NT2/D1 (cell line): ENCODE data around the gene CCR2.

ENCODE experiments used
- DNase-seq: peaks from one replicate; pipeline ENCODE4 v3.0.0-alpha.2; 2011; ENCODE audit warnings: low read depth, low spot score
- H3K27me3 ChIP-seq: 2 replicates; pipeline ENCODE4 v1.6.0; 2011; ENCODE audit warnings: mild to moderate bottlenecking; ENCODE audit not compliant: insufficient read length, insufficient read depth
- H3K36me3 ChIP-seq: 2 replicates; pipeline ENCODE4 v1.6.1; 2011; ENCODE audit warnings: mild to moderate bottlenecking, low read length, mixed read lengths; ENCODE audit not compliant: insufficient read depth, insufficient read length
- H3K4me1 ChIP-seq: 2 replicates; pipeline ENCODE4 v1.5.1; 2011; ENCODE audit not compliant: insufficient read depth, insufficient read length
- H3K4me3 ChIP-seq: 2 replicates; pipeline ENCODE4 v1.5.1; 2011; ENCODE audit warnings: low read depth; ENCODE audit not compliant: insufficient read length
- H3K9ac ChIP-seq: 2 replicates; pipeline ENCODE4 v1.6.0; 2011; ENCODE audit warnings: low read depth; ENCODE audit not compliant: insufficient read length
- H3K9me3 ChIP-seq: 2 replicates; pipeline ENCODE4 v1.5.1; 2011; ENCODE audit warnings: mild to moderate bottlenecking, low read length; ENCODE audit not compliant: insufficient read depth
- SUZ12 ChIP-seq: IDR thresholded peaks from 2 replicates; pipeline ENCODE4 v1.6.1; 2011; ENCODE audit not compliant: insufficient read length, insufficient read depth; ENCODE audit errors: extremely low read depth
- YY1 ChIP-seq: IDR thresholded peaks from 2 replicates; pipeline ENCODE4 v1.6.1; 2011; ENCODE audit not compliant: insufficient read length, insufficient read depth
- ZNF274 ChIP-seq: IDR thresholded peaks from 2 replicates; pipeline ENCODE4 v1.6.1; 2011; ENCODE audit warnings: mild to moderate bottlenecking, low read depth, low read length

The CCR2 gene

DNA sequence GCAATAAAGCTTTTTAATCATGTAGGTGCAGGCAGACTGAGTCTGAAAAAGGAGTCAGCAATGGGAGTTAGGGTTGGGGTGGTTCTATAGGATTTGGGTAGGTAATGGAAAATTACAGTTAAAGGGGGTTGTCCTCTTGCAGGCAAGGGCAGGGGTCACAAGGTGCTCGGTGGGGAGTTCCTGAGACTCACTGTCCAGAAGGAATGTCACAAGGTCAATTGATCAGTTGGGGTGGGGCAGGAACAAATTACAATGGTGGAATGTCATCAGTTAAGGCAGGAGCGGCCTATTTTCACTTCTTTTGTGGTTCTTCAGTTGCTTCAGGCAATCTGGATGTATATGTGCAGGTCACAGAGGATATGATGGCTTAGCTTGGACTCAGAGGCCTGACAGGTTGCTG is 39.1 kb downstream of the CCR2 start:
- no peak overlapping the region for H3K4me3 ChIP-seq
- DNase-seq = no peak
- H3K9ac ChIP-seq = no peak overlapping the region
- TF ChIP-seq ZNF274 = no peak
- TF ChIP-seq SUZ12 = no peak
- TF ChIP-seq YY1 = no peak
- H3K4me1 ChIP-seq = peaks cover 2% of the 10 kb centered on the region
- H3K27me3 ChIP-seq = no peaks in the 10 kb centered on the region
- no peaks in the 10 kb centered on the region for H3K36me3 ChIP-seq
- H3K9me3 ChIP-seq = peaks cover 14% of the 10 kb centered on the region; the same call in 1 of the 2 replicates

DNA sequence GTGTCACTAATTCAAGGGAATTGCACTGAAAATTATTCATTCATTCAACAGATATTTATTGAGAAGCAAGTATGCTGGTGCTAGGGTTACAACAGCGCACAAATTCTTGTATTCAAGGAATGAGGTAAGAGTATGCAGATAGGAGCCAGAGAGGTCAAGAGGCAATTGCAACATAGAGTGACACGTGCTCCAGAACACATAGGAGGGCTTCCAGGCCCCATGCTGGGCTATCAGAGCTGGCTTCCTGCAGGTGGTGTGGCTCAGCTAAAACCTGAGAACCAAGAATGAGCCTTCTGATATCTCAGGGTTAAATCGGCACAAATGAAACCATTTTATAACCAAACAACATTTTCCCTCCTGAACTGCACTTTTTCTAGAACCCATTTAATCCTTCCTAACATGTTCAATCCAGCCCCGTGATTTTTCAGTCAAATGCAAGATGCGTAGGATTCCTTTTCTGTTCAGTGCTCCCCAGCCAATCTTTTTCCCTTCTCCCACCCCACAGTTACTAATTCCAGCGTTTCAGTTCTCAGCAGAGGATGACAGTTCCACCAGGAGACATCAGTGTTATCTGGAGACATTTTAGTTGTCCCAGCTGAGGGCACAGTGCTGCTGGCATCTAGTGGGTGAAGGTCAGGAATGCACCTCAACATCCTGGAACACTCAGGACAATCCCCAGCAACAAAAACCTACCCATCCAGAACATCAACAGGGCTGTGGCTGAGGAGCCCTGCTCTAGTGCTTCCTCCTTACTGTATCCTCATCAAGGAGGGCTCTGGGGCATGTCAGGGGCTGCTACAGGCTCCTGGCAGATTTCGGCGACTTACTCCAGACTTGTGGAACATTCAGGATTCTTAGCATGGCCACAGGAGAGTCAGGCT is 39.9 kb downstream of the CCR2 start:
- Histone ChIP-seq H3K4me3 (no peak overlapping the region), H3K36me3 (no peaks in the 10 kb centered on the region), H3K4me1 (peaks cover 2% of the 10 kb centered on the region), H3K9me3 (peaks cover 13% of the 10 kb centered on the region; the same call in 1 of the 2 replicates), H3K9ac (no peak overlapping the region), H3K27me3 (no peaks in the 10 kb centered on the region)
- DNase-seq = peak; percentile 51
- TF ChIP-seq YY1 = no peak
- TF ChIP-seq ZNF274 = no peak

DNA sequence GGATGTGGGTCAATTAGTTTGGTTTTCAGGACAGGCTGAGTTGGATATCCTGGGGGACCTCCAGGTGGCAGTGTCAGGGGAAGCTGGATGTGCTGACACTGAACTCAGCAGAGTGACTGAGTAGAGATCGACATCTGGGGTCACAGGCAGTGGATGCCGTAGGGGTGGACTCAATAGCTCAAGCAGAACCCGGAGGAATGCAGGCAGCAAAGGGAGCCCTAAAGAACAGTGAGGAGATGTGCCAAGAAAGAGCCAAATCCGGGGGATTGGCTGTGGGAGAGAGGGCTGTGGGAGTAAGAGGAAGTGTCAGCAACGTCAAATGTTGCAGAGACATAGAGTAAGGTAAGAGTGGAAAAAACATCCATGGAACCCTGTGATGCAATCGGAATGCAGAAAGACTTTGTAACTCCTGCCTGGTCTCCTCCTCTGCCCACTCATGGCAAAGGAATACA is 41.3 kb downstream of the CCR2 start:
- no peak overlapping the region for H3K4me3 ChIP-seq
- H3K36me3 ChIP-seq = no peaks in the 10 kb centered on the region
- H3K27me3 ChIP-seq = no peaks in the 10 kb centered on the region
- TF ChIP-seq ZNF274 = no peak
- no peak for TF ChIP-seq YY1
- TF ChIP-seq SUZ12 = no peak
- no peak overlapping the region for H3K9ac ChIP-seq
- H3K4me1 ChIP-seq = peaks cover 2% of the 10 kb centered on the region
- DNase-seq = no peak
- 0 out of 2 replicates have a peak, but pooled peaks cover 6% of the 10 kb centered on the region for H3K9me3 ChIP-seq

DNA sequence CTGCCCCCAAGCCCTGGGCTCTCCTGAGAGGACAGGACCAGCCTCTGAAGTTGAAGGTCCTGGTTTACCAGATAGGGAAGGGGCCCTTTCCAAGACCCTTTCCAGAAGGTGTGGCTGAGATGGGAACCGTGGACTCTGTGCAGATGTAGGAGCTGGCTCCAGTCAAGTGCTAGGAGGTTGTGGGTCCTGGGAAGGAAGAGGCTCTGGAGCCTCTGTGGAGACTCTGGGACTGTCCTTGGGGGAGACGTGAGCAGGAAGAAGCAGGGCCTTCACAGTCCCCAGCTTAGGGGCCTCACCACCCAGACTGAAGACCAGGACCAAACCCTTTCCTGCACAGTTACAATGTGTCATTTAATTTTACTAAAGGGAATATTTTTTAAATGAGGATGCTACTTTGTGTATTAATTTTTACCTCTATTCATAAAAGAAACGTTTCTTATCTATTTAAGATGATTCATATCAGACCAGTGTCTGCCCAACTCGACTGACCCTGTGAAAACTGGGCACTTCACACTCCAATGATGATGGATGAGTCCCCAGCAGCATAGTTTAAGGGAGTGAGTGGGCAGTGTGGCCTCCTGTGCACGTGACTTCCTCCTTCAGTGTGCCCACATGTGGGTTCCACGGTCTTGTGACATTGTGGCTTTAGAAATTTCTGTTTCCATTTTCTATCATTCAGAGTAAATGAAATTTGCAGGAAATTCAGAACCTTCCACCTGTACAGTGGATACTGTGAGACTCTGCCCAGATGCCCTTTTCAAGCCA is 42.0 kb downstream of the CCR2 start:
- H3K27me3 ChIP-seq = no peaks in the 10 kb centered on the region
- no peak overlapping the region for H3K4me3 ChIP-seq
- no peak for TF ChIP-seq YY1
- TF ChIP-seq ZNF274 = no peak
- TF ChIP-seq SUZ12 = no peak
- H3K36me3 ChIP-seq = no peaks in the 10 kb centered on the region
- 0 out of 2 replicates have a peak, but pooled peaks cover 6% of the 10 kb centered on the region for H3K9me3 ChIP-seq
- no peak overlapping the region for H3K9ac ChIP-seq
- peaks cover 2% of the 10 kb centered on the region for H3K4me1 ChIP-seq
- no peak for DNase-seq

DNA sequence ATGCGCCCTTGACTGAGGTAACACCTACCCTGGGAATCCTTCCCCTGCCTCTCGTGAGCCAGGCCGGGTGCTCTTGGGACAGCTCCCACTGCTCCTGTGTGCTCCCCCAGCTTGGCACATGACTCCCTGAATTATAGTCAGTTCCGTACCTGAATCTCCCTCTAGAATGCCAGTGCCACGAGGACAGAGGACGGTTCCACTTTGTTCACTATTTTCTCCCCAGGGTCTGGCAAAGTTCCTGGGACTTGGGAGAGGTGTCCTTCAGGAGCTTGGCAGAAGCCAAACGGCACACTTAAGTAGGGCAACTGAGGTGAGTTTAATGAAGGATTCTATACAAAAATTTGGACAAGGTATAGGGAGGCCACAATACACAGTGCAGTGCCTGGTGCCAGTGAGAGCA is 43.2 kb downstream of the CCR2 start:
- H3K36me3 ChIP-seq = no peaks in the 10 kb centered on the region
- no peak overlapping the region for H3K9ac ChIP-seq
- no peak for TF ChIP-seq YY1
- TF ChIP-seq ZNF274 = no peak
- H3K4me3 ChIP-seq = no peak overlapping the region
- H3K4me1 ChIP-seq = peaks cover 2% of the 10 kb centered on the region
- no peaks in the 10 kb centered on the region for H3K27me3 ChIP-seq
- 0 out of 2 replicates have a peak, but pooled peaks cover 6% of the 10 kb centered on the region for H3K9me3 ChIP-seq
- DNase-seq = no peak

DNA sequence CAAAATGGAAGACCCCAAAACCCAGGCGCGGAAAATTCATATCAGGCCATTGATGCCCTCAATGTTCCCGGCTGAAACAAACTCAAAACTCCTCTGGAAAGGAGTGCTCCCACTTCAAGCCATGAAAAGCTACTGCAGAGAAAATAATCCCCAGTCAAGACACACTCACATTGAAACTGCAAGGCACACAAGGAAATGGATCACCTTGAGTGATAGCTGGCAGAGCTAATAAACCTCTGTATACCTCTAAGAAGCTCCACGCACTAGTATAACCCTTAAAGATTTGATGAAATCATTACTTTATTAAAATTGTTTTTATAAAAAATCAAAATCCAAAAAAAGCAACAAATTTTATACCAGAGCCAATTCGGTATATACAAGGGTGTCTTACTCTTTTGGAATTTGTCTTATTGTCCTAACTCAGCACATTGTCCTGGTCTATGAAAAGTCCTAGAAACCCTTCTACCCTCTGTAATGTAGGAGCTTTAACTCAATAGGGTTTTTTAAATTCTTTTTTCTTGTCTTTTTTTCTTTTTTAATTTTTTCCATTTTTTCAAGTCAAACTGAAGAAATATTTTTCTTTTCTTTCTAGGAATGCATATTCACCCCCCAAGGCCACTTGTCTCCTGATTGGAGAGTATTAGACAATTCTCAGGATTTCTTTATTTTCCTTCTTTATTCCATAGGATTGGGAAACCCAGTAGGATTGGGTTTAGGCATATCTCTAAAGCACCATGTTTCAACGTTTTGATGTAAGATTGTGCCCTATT is 44.5 kb downstream of the CCR2 start:
- no peak for DNase-seq
- TF ChIP-seq SUZ12 (no peak), YY1 (no peak), ZNF274 (no peak)
- Histone ChIP-seq H3K27me3 (no peaks in the 10 kb centered on the region), H3K4me1 (no peaks in the 10 kb centered on the region), H3K9ac (no peak overlapping the region), H3K9me3 (no peaks in the 10 kb centered on the region), H3K4me3 (no peak overlapping the region), H3K36me3 (no peaks in the 10 kb centered on the region)

DNA sequence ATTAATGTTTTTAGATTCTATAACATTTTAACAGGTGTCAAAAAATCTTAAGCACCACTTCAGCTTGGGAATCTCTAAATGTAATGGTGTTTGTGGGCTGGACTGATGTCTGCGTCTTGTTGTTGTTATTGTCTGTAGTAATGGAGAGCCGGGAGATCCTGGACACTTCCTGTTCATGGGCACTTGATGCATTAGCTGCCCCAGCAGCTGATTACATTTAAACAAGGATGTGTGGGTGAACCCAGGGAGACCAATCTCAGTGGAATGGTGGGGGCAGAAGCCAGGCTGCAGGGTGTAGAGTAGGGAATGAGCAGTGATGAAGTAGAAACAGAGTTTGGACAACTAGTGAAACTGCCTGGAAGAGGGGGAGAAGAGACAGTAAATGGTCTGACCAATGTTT is 45.2 kb downstream of the CCR2 start:
- no peak for TF ChIP-seq SUZ12
- no peaks in the 10 kb centered on the region for H3K4me1 ChIP-seq
- H3K27me3 ChIP-seq = no peaks in the 10 kb centered on the region

More for the DNA sequence above, 45.2 kb downstream of the CCR2 start:
- Histone ChIP-seq H3K36me3 (no peaks in the 10 kb centered on the region), H3K4me3 (no peak overlapping the region), H3K9ac (no peak overlapping the region), H3K9me3 (no peaks in the 10 kb centered on the region)
- no peak for DNase-seq
